GM21528 (cell line): ENCODE data around the gene UMAD1.
"Not testable (repeated sequence)": the region's sequence is repeated elsewhere in the genome, so short reads cannot be mapped to it uniquely, and the experiment has no call there.

Source experiments
- ATAC-seq: cut with Tn5 transposase; IDR thresholded peaks from one replicate; pipeline ENCODE4 v1.9.1; 2021; ENCODE audit warnings: mild to moderate bottlenecking, moderate library complexity; ENCODE audit not compliant: unreplicated experiment, low FRiP score

The UMAD1 gene

GRCh38 chr7:7819442-7820247, 179.1 kb downstream of the UMAD1 start:
- ATAC-seq: peak; percentile 47

- no peak for ATAC-seq
Observed at GRCh38 chr7:7820409-7820808, 179.9 kb downstream of the UMAD1 start.

- ATAC-seq: peak; percentile 43
Observed at GRCh38 chr7:7820939-7821338, 180.4 kb downstream of the UMAD1 start.

GRCh38 chr7:7821517-7821916, 181.0 kb downstream of the UMAD1 start:
- no peak for ATAC-seq

GRCh38 chr7:7825294-7825693, 184.7 kb downstream of the UMAD1 start:
- not testable (repeated sequence) for ATAC-seq

- no peak for ATAC-seq
Observed at GRCh38 chr7:7829667-7830066, 189.1 kb downstream of the UMAD1 start.

GRCh38 chr7:7830122-7830878, 189.7 kb downstream of the UMAD1 start:
- ATAC-seq: no peak

- ATAC-seq: no peak
Observed at GRCh38 chr7:7832518-7832917, 192.0 kb downstream of the UMAD1 start.

- ATAC-seq: no peak
Observed at GRCh38 chr7:7834761-7835160, 194.2 kb downstream of the UMAD1 start.

GRCh38 chr7:7841027-7841426, 200.5 kb downstream of the UMAD1 start:
- no peak for ATAC-seq

GRCh38 chr7:7843240-7843639, 202.7 kb downstream of the UMAD1 start:
- ATAC-seq: no peak

- no peak for ATAC-seq
Observed at GRCh38 chr7:7843972-7844371, 203.4 kb downstream of the UMAD1 start.

GRCh38 chr7:7848246-7848645, 207.7 kb downstream of the UMAD1 start:
- peak; percentile 83 for ATAC-seq

- ATAC-seq: no peak
Observed at GRCh38 chr7:7848892-7849291, 208.3 kb downstream of the UMAD1 start.

- ATAC-seq: no peak
Observed at GRCh38 chr7:7850150-7850549, 209.6 kb downstream of the UMAD1 start.

GRCh38 chr7:7851381-7851780, 210.8 kb downstream of the UMAD1 start:
- no peak for ATAC-seq

- ATAC-seq: no peak
Observed at GRCh38 chr7:7851991-7852390, 211.4 kb downstream of the UMAD1 start.

GRCh38 chr7:7857143-7857583, 216.6 kb downstream of the UMAD1 start:
- no peak for ATAC-seq

- ATAC-seq: no peak
Observed at GRCh38 chr7:7858559-7858958, 218.0 kb downstream of the UMAD1 start.

GRCh38 chr7:7859411-7859810, 218.9 kb downstream of the UMAD1 start:
- no peak for ATAC-seq

GRCh38 chr7:7861211-7861633, 220.7 kb downstream of the UMAD1 start:
- no peak for ATAC-seq

- ATAC-seq: no peak
Observed at GRCh38 chr7:7862393-7862792, 221.8 kb downstream of the UMAD1 start.
